Activated gamma-delta T cell treated with Interleukin-2 at 50 U/mL for 16 hours (primary cell): ENCODE measurements around the gene CHRNA4.
"Not testable (repeated sequence)": the region's sequence is repeated elsewhere in the genome, so short reads cannot be mapped to it uniquely, and the experiment has no call there.

Source experiments
- DNase-seq: peaks from one replicate; pipeline ENCODE4 v3.0.0-alpha.2; 2020

The CHRNA4 gene

DNA sequence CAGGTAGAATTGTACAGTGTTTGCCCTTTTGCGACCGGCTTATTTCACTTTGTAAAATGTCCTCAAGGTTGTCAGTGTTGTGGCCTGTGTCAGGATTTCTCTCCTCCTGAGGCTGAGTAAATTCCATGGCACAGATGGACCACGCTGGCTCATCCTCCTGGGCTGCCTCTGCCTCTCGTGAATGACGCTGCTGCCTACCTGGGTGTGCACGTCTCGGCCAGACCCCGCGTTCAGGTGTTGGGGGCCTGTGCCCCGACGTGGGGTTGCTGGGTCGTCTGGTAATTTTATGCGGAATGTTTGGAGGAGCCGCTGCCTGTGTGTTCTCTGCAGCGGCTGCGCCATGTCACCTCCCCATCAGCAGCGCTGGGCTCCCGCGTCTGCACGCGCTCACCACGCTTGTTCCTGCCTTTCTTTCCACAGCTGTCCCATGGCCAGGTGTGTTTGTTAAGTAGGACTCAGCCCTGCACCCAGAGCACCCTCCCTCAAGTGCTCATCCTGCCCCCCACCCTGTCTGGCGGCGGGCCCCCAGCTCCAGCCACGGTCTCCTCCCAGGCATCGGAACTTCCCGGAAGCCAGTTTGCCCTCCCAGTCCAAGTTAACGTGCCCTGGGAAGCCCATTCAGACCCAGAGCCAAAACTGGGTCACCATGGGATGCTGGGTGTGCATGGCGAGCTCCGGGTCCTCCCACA, 36.1 kb upstream of the CHRNA4 start:
- DNase-seq, result no peak

- no peak for DNase-seq
Observed at GRCh38 chr20:63396300-63396699, 35.2 kb upstream of the CHRNA4 start.

DNA sequence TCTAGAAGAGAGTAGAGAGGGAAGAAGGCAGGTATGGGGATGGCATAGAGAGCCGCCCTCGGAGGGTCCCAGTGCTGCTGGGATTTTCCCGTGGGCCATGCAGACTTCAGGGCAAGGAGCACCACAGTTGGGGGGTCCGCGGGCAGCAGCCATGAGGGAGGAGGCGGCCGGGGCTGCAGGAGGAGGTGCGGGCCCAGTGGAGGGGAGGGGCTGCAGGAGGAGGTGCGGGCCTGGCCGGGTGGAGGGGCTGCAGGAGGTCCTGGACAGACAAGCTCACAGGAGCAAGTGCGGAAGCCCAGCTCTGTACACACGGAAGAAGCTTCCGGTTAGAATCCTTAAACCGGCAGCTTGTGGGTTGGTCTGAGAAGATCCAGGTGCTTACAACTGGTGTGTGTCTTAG, 34.6 kb upstream of the CHRNA4 start:
- no peak for DNase-seq

DNA sequence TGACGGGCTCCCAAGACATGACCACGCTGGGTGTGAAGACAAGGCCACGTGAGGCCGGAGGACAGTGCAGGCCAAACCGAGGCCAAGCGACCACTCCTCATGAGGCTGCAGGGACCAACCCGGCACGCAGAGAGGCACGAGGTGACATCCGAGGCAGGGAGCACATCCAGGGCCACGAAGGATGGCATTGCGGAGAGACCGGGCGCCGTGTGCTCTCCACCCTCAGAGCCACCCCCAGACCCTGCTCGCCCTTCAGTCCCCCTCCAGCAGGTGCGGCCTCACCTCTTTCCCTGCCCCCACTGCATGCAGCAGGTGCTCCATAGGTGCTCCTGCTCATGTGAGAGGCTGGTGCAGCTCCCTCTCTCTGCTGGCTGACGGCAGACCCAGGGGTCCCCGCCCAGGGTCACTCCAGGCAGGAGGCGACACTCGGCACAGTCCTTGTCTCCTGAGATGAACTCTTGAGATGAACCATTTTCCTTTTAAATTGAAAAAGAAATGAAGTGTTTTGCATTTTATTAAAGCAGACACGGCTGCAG, 33.8 kb upstream of the CHRNA4 start:
- DNase-seq, result no peak

DNA sequence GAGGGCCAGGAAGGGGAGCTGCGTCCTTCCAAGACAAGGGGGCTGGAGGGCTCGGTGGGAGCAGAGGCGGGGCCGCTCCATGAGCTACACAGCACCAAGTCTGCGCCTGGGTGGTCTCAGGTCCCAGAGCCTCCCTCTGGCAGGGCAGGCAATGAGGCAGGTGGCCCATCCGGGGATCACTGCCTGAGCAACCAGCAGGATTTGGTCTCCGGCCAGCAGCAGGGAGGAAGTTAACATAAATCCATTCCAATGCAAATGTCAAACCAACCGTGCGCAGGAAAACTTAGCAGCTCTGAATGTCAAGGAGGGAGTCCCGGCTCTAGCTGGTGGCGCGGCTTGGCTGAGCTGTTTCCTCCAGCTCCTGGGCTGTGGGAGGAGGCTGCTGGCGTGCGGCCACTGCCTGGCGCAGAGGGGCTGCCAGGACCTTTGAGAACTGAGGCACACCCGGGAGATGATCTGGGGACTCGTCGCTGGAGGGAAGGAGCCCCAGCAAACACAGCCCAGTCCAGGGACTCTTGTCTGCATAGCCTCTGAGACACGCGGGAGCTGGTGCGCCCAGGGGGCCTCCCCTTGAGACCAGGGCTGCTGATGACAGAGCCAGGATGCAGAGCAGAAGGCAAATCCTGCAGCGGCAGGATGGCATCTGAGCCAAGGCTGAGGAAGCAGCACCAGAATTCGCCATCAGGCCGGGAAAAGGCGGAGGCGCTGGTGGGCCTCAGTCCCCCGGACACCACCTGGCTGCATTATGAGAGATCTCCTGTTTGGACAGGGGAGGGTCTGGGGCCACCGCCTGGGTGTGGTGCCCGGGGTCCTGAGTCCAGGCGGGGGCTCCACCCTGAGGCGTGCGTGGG, 33.1 kb upstream of the CHRNA4 start:
- no peak for DNase-seq

GRCh38 chr20:63393566-63393965, 32.4 kb upstream of the CHRNA4 start:
- DNase-seq, result no peak

GRCh38 chr20:63392465-63393365, 31.6 kb upstream of the CHRNA4 start:
- no peak for DNase-seq

DNA sequence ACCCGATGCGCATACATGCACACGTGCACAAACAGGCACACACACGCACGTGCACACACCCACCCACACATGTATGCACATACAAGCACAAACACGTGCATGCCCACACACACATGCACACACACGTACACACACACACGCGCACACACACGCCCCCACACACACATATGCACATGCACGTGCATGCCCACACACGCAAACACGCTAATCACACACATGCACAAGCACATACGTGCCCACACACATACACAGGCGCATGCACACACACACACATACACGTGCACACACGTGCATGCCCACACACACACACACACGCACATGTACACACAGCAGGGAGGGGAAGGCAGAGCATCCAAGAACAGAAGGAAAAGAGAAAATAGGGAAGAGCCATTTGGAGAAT, 26.8 kb upstream of the CHRNA4 start:
- DNase-seq, result no peak

GRCh38 chr20:63387393-63387792, 26.2 kb upstream of the CHRNA4 start:
- DNase-seq, result no peak

DNA sequence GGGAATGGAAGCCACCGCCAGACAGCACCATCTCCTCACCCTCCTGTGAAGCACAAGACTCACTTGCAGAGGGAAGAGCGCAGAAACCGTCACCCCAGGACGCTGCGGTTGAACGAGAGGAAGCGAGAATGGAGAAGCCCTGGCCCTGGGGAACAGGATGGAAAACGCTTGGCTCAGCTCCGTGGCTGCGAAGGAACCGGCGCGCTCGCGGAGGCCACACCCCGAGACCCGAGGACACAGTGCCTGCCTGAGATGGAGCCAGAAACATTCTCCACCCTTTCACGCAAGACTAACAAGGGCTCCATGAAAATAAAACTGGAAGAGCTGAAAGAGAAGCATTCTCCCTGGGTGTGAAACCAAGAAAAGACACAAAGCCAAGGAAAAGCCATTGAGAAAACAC, 25.3 kb upstream of the CHRNA4 start:
- DNase-seq, result no peak

DNA sequence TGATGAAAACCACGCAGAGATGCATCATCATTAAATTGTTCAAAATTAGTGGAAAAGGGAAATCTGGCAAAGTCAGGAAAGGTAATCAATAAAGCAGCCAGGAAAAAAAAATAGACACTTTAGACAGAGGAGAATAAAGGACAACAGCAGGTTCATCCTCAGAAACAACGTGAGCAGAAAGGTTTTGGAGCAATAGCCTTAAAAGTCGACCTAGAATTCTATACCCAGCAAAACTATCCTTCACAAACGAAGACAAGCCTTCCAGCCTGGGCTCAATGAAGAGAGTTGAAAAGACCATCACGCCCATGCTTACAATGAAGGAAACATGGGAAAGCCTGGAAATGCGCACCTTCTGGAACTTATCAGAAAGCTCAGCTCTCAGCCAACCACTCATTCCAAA, 24.7 kb upstream of the CHRNA4 start:
- no peak for DNase-seq

DNA sequence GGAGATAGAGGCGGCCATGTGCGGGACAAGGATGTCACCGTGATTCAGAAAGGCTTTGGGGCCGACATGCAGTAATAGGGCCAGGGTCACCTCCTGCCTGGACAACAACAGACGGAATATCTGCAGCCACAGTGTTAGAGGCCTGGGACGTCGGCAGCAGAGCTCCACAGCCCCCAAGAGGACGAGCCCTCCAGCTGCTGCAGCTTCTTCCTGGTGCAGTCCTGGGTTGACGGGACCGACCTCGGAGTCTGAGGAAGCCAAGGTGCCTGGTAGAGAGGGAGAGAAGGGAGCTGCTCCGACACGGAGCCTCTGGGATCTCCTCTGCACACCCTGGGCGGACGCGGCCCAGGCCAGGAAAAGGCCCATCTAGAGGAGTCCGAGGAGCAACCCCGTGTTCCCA, 23.2 kb upstream of the CHRNA4 start:
- DNase-seq, result no peak

GRCh38 chr20:63383556-63383955, 22.4 kb upstream of the CHRNA4 start:
- DNase-seq, result no peak

DNA sequence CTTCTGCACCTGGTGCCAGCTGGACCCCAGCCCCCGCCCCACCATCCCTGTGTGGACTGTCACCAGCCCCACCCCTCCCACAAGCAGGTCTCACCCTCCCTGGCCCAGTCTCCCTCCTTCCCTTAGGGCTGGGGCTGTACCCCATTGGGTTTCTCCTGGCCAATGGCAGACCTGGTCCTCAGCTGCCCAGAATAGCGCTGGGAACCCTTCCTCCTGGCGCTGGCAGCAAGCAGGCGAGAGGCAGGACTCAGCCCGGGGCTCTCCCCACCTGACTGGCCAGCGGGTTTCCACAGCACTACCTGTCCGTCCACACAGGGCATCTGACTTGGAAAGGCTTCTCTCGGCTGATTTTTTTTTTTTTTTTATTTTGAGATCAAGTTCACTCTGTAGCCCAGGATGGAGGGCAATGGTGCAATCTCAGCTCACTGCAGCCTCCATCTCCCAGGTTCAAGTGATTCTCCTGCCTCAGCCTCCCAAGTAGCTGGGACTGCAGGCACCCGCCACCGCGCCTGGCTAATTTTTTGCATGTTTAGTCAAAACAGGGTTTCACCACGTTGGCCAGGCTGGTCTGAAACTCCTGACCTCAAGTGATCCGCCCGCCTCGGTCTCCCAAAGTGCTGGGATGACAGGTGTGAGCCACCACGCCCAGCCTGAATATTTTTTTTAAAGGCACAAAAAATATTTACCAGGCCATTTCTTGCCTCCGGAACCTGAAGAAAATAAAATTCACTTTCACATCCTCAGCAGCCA, 21.6 kb upstream of the CHRNA4 start:
- no peak for DNase-seq

DNA sequence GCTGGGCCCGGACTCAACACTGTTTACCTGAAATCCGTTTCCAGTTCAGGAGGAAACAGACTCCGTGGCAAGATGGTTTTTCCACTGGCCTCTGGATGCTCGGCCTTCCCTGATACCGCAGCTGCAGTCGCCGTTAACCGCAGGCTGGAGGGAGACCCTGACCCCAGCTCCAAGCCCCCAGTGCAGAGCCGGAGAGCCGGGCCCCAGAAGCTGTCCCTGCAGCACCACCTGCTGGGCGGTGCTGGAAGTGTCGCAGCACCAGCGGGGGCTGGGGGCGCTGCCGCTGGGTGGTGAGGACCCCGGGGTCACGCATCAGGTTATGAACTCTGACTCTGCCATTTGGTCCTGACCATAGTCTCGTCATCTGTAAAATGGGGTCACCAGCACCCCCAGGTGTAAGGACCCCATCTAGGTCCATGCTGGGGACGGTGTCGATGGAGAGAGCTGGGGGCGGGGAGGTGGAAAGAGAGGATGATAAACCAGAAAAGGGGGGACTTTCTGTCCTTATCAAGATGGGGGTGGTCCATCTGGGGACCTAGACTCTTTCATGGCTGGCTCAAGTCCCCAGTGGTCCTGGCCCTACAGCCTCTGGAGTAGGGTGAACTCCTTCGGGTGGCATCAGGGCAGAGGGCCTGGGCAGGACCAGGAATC, 20.8 kb upstream of the CHRNA4 start:
- peak; percentile 31 for DNase-seq

- DNase-seq, result no peak
Observed at GRCh38 chr20:63380346-63380870, 19.3 kb upstream of the CHRNA4 start.

GRCh38 chr20:63379872-63380271, 18.7 kb upstream of the CHRNA4 start:
- not testable (repeated sequence) for DNase-seq

- DNase-seq, result no peak
Observed at GRCh38 chr20:63379296-63379695, 18.1 kb upstream of the CHRNA4 start.

GRCh38 chr20:63378626-63379025, 17.5 kb upstream of the CHRNA4 start:
- no peak for DNase-seq

GRCh38 chr20:63377951-63378381, 16.8 kb upstream of the CHRNA4 start:
- no peak for DNase-seq

- DNase-seq, result no peak
Observed at GRCh38 chr20:63377256-63377941, 16.2 kb upstream of the CHRNA4 start.
